NCI-H748 (cell line): ENCODE results near the gene SHISA2.
A peak's percentile ranks its signal among the peaks of the same experiment; 100 is the strongest.
"Not testable (repeated sequence)": the region's sequence is repeated elsewhere in the genome, so short reads cannot be mapped to it uniquely, and the experiment has no call there.

Source experiments
- DNase-seq: peaks from one replicate; lab custom pipeline; 2025; ENCODE audit not compliant: unreplicated experiment; lab: John Stamatoyannopoulos, UW

Gene SHISA2

DNA sequence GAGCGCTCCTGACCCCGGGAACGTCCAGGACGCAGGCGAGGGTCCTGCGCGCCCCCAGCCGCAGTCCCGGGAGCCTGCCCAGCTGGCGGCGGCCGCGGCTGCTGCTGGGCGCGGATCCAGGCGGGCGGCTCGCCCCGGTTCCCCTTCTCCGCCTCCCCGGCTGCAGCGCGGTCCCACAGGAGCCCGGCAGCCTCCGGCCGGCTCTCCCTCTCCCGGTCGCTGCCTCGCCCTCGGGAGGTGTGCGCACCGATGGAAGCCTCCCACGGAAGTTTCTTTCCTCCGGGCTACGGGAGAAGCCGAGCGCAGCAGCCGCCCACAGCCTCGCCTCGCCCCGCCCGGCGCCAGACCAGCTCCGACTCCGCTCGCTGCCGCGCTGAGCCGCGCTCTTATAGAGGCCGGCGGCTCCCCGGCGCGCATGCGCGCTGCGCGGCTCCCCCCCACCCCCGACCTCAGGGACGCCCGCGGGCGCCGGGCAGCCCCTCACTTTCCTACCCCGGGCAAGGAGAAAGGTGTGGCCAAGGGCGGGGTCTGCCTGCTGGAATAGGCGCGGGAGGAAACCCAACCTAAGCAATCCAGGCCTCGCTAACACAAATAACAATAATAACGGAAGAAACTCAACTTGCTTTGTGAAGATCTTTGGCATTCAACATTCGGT lies at the start of gene SHISA2:
TSS of gene SHISA2 (minus strand) at position 360 of the 655 bp plus-strand sequence. CDS start 1,041 bp downstream, outside the sequence.
- peak; percentile 94 for DNase-seq

DNA sequence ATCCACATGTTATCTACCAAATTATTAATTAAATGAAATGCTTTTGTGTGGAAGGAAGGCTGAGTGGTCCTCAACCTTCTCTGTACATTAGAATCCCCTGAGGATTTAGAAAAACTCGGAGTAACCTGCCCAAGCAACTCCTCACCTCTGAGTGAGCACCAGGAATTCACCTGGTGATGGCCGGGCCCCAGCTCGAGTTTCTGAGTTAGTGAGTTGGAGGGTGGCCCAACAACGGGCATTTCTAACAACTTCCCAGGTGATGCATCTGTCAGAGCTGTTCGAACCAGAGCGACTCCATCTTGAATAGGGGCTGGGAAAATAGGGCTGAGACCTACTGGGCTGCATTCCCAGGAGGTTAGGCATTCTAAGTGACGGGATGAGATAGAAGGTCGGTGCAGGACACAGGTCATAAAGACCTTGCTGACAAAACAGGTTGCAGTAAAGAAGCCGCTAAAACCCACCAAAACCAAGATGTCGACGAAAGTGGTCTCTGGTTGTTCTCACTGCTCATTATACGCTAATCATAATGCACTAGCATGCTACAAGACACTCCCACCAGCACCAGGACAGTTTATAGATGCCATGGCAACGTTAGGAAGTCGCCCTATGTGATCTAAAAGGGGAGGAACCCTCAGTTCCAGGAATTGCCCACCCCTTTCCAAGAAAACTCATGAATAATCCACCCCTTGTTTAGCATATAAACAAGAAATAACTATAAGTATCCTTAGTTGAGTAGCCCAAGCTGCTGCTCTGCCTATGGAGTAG lies 44.2 kb upstream of the SHISA2 start:
- DNase-seq = peak; percentile 34

DNA sequence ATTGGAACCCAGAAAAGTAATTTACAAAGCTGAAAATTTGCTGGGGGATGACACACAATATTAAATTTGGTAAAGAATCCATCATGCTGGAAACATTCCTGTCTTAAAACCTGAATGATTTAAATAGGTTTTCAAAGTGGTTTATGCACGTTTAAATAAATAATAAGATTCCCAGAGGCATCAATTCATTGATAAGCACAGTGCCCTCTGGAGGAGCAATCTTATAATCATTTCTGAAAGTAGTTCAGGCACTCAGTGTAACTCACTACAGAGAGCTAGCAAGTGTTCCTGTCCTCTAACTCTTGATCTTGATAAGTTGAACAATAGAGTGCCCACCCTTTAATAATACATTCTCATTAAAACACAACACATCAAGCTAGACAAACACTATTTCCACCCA lies 43.5 kb upstream of the SHISA2 start:
- no peak for DNase-seq

DNA sequence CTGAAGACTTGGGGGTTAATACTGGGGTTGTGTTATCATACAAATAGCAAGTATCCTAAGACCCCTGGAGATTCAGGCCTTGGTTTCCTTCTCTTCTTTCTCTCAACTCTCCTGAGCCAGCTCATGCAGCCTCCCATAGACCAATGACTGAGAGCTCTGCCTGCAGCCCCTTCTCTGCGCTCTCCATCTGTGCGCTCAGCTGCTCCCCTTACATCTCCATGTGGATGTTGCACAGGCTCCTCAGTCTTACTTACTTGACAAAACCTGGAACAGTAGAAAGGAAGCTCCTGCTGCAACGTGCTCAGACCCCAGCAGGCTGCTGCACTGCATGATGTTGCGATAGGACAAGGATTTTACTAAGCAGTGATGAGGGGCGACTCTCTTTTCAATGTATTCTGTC lies 25.0 kb upstream of the SHISA2 start:
- DNase-seq = not testable (repeated sequence)

DNA sequence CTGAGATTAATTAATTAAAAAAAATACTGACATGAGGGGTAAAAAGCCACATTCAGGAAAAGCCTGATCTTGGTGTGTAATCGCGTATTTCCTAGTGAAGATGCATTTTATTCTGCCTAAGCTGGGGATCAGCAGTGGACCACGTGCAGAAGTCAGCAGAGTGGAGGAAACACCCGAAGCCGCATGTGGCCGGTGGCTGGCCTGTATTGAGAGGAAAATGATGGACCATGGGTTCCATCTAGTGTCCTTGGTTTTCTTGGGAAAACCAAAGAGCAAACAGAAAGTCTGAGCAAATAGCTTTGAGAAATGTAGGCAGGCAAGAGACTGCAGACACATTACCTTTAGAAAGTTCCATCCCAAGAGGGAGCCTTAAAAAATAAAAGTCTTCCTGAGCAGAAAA lies 23.7 kb upstream of the SHISA2 start:
- peak; percentile 42 for DNase-seq

DNA sequence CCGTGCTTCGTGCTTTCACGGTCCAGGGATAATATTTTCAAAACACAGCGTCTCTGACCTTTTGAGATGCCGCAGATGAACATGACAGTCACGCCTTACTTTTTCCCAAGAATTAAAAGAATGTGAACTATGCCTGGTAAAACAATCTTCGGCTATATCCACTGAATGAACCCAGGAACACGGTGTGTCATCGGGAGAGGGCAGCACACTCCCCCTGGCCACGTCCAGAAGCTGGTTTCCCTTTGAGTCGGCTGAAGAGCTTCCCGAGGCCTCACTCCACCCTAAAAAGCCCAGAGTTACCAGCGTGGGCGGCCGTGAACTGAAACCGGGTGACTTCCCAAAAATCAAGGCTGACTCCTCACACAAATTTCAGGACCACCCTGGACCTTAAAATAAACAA lies 22.9 kb upstream of the SHISA2 start:
- DNase-seq = no peak

DNA sequence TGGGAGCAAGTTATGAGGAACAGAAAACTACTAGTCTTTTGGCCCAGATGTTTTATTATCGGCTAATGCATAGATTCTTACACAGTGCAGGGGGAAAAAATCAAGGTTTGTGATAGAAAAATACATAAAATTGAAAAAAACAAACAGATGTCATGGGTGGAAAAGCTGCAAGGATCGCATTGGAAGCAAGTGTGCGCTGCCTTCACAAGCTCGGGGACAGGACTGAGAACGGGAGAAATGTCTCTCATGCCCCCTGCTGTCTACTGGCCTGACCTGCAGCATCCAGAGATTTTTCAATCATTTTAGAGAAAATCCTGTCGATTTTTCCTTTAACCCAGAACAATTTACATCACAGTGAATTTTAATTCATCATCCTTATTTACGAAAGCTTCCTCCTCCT lies 20.5 kb upstream of the SHISA2 start:
- DNase-seq = not testable (repeated sequence)

DNA sequence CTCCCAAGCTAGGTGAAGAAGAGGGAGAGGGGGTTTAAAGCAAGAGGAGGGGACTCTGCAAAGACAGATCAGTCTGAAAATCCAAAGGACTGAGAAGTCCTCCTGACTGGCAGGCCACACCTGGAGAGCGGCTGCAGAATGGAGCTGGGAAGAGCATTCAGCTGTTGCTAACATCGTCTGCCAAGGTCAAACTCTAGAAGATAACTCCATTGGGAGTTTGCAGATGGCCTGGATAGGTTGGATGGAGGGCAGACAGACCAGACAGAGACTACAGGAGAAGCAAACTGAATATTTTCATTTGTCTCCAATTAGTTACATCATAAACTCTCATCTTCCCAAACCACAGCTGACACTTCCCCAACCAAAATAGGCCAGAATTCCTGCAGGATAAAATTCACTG lies 19.9 kb upstream of the SHISA2 start:
- DNase-seq = no peak

DNA sequence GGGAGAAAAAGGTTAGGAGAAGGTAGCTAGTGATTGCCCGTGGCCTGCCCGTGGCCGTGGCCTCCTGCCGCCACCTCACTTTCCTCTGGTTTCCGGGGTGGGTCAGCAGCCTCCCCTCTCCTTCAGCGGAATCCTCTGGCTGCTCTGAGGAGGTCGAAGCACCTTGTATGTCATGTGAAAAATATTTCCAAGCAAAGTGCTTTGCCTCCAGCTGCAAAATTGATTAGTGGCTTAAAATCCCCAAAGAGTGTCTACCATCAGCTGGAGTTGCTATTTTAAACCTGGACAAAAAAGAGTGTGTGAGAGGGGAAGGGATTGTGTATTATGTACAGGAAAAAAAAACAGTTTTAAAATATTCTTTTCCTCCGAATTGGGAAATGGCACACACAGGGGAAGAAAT lies 17.8 kb upstream of the SHISA2 start:
- not testable (repeated sequence) for DNase-seq

DNA sequence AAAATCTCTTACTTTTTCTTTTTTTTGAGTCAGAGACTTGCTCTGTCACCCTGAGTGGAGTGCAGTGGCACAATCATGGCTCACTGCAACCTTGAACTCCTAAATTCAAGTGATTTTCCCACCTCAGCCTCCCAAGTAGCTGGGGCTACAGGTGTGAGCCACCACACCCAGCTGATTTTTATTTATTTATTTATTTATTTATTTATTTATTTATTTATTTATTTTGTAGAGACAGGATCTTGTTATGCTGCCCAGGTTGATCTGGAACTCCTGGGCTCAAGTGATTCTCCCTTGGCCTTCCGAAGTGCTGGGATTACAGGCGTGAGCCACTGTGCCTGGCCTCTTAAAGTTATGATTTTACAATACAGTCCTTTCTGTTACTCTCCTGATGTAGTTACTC lies 16.6 kb upstream of the SHISA2 start:
- DNase-seq = not testable (repeated sequence)

DNA sequence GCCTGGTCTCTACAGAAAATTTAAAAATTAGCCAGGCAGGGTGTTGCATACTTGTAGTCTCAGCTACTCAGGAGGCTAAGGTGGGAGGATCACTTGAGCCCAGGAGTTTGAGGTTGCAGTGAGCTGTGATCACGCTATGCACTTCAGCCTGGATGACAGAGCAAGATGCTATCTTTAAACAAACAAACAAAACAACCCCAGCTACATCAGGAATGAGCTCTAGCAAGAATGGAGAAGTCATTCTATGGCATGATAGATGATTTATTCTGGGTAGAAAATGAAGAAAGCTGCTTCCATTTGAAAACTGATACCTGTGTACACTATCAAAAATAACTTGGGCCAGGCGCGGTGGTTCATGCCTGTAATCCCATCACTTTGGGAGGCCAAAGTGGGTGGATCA lies 15.8 kb upstream of the SHISA2 start:
- DNase-seq = no peak

DNA sequence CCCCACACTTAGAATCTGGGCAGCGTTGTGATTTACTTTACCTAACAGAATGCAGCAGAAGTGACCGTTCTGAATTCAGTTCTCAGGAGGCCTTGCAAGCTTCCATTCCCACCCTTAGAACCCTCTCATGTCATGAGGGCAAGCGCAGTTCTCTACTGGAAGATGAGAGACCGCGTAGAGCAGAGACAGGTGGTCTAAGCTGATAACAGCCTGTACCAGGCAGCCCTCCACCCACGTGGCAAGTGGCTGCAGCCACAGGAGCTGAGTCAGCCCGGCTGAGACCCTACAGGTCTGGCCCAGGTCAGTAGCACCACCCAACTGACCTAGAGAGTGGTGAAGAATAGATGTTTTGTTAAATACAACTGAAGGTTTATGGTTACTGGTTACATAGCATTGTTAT lies 14.7 kb upstream of the SHISA2 start:
- not testable (repeated sequence) for DNase-seq

DNA sequence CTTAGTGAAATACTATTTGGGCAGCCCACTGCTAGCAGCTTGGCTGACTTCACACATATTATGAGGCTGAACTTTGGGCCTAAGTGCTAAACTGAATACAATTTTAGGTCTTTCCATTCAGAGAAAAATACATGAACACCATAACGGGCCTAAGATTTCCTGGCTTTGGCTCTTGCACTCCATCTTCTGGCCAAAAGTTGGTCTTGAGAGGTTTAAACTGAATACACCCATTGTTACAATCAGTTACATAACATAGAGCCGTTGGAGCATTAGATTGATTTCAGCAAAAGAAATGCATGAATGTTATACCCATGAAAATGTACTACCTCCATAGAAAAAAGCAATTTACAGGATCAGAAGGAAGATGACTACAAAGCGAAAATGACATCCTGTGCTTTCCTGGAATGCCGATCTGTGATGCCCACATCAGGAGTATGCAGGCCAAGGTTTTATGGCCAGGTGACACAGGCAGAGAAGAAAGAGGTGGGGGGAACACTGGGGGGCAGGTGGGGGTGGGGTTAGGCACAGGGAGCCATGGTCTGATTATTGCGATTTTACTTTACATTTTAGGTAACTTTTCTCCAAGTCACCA lies 11.1 kb upstream of the SHISA2 start:
- DNase-seq = peak; percentile 86

DNA sequence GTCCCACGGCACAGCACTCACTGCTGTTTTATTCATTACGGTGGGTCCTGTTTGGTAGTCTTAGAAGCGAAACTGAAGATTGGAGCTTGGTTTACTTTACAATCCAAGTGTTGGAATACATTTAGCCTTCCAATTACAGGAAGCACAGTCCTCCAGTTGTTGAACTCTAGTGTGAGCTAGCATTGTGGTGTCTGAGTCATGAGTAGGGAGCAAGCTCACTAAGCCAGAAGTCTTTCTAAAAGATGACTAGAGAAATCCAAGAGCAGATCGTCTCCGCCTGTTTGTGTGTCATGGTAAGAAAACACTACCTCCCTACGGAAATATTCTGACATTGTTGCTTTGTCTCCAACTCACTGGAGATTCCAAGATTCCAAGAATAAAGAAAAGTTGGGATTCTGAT lies 10.1 kb upstream of the SHISA2 start:
- no peak for DNase-seq

DNA sequence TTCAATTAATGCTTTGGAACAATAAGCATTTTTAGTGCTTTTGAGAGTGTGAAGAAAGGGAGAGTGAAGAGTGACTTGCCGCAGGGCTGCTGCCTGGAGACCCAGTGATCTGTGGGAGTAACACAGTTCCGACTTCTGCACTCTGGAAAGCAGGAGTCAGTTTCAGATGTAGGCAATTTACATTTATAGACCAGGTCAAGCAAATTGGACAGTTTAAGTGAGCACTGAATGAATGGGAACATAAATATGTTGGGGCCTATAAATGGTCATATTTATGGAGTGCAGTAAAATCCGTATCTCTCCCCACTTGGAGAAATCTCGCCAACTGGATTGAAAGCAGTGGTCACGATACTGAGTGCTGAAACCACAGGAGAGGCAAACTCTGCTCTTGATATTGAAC lies 9.4 kb upstream of the SHISA2 start:
- DNase-seq = no peak

DNA sequence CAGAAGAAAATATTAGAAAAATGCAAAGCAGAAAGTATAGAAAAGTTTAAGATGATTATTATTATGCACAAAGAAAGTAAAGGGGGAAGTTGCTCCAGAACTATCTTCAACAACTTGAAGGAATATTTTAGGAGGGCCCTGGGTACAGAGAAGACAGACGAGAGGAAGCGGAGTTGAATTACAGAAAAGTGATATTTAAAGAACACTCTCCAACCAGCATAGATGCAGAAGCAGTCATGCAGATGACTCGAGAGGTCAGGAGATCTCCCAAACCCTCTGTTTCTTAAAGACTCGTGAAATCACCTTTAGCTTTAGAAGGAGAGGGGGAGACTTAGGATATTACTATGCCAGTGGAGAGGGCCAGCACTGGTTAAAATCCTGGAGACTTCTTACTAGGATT lies 8.5 kb upstream of the SHISA2 start:
- no peak for DNase-seq

DNA sequence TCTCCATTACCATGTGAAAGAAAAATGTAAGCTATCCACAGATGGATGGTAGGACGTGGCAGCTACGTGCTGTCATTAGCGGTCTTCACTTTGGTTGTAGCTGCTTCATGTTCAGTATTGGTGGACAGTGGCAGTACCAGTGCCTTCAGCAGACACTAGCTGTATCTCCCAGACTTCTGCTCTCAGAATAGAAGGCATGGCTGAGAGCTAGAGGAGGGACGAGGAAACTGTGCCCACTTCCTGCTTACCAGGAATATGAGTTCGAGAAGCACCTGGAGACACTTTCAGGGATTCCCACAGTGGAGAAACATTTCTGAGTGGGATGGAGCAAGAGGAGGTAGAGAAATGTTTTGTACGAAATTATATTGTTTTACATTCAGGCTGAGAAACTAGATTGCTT lies 6.9 kb upstream of the SHISA2 start:
- no peak for DNase-seq

DNA sequence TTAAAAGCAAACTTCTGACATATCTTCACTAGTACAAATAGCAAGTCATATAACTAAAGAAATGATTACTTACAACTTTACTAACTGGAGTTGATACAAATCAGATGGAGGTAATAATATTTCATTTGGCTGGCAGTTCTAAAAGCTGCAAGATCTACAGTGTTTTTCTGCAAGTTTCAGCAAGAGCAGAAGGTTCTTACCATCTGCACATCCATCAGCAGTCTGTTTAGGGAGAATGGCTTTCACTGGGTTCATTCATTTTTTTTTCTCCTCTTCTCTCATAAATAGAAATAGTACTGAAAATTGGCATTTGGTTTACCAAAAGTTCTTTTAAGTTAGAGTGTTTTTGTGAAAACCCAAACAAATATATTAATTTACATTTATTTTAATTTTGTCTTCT lies 3.1 kb upstream of the SHISA2 start:
- DNase-seq = no peak

DNA sequence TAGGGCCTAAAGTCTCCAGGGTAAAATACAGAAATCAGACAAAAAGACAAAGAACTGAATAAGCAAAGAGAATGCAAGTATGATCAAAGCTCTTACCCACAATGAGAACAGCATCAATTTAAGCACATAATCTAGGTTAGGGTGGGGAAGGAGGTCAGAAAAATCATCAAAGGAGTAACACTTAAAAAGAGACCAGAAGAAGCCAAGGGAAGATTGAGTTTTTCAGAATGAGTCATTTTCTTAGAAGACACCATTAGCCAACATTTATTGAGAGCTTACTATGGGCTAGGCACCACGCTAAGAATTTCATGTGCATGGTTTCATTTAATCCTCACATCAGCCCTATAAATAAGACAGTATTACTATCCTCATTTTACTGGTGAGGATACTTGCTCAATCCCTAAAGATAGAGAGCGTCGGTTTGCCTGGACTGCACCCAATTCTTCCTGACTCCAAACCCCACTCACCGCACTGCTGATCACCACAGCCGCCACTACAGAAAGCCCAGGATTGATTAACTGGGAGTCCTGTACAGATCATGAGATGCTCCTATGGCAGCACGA lies 1.7 kb upstream of the SHISA2 start:
- DNase-seq = no peak

DNA sequence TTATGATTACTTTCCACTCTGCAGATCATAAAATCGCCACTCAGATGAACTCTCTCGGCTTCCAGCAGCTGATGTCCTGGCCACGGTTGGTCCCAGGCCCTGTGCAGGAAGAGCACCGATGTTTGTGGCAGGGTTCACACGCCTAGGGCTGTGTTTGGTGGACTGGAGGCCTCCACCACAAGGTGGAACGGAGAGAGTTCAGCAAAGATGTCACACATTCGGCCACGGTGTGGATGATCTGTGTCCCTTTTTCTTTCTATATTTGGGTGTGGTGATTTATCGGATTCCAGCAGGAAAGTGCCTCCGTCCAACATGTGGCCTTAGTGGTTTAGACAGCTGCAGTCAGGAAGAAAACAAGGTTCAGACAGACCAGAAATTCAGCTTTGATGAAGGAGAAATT lies 521 bp upstream of the SHISA2 start:
- no peak for DNase-seq

DNA sequence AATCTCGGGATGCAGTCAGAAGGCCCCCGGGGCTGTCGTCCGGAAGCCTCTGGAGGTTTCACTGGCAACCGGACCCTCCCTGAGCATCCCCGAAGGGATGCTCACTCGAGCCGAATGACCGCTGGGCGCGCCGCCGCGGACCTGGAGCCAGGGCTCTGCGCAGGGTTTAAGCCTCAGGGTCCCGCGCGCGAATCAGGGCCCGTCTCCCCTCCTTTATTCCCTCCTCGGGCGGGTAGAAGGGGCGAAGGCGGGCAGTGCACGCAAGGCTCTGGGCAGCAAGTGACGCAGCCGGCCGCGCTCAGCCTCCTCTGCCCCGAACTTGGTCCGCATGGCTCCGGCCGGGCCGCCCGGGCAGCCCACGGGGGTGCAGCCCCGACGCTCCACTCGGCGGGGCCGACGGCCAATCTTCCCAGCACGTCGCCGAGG lies 572 bp downstream of the SHISA2 start:
- peak; percentile 83 for DNase-seq
